ENCODE data around the gene RTCB.
A peak's percentile ranks its signal among the peaks of the same experiment; 100 is the strongest.
"Not testable (repeated sequence)": the region's sequence is repeated elsewhere in the genome, so short reads cannot be mapped to it uniquely, and the experiment has no call there.

RTCB gene

DNA sequence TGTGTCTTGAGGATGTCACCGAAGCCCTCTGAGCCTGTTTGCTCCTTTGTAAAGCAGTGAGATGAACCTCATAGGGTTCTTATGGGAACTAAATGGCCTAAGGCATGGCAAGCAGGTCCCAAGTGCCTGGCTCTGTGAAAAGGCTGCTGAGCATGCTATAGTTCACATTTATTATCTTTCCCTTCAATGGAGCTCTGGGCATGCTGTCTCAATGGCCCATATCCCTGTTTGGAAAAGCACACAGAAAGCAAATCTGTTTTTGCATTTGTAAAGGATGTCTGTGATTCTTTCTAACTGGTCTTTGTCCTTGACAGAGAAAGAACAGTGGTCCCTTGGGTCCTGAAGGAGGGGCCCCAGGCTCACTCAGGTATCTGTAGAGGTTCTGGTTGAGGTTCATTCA lies 26.4 kb downstream of the RTCB start:
- DNase-seq, result no peak

DNA sequence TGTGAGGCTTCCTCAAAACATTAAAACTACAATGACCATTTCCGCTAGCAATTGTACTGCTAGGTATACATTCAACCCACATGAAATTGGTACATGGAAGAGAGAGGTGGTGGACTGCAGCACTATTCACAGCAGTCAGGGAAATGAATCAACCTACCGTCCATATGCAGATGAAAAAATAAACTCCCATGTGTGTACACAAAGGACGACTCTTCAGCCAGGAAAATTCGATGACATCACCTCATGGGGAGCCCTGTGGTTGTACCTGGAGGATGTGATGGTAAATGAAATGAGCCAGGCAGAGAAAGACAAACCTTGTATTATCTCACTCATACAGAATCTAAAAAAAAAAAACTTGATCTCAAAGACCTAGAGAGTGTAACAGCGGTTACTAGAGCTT lies 31.1 kb downstream of the RTCB start:
- DNase-seq, result no peak

DNA sequence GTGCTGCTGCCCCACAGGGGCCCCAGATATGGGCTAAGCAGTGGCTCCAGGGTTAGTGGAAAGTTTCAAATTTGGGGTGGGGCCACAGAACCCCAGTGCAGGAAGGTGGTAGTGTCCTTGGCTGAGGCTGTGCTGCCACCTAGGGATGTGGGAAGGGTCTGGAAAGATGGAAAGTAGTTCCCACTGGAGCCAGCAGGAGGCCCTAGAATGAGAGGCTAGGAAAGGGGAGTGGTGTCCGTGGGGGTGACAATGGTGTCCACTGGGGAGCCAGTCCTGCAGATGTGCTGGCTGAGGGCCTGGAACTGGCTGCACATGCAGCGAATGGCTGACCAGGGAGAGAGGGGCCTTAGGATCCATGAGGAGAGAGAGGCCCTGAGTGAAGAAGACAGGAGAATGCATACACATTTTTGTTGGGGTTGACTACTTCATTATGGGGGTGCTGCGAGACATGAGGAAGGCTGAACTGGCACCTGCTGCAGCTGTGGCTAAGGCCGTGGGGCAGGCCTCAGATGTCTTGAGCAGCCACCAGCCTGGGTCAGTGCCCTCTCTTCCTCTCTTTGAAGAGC lies 33.3 kb downstream of the RTCB start:
- peak; percentile 47 for DNase-seq

DNA sequence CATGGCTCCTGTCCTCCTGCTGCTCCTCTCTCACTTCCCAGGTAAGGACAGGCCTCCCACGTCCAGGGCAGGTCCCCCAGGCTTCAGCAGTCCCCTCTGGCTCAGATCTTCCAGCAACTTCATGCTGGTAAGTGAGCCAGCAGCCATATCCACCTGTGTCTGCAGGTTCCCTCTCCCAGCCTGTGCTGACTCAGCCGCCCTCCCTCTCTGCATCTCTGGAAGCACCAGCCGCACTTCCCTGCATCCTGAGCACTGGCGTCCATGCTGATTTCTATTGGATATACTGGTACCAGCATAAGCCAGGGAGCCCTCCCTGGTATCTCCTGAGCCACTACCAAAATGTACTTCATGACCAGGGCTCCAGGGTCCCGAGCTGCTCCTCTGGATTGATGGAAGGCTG lies 35.4 kb downstream of the RTCB start:
- no peak for DNase-seq

DNA sequence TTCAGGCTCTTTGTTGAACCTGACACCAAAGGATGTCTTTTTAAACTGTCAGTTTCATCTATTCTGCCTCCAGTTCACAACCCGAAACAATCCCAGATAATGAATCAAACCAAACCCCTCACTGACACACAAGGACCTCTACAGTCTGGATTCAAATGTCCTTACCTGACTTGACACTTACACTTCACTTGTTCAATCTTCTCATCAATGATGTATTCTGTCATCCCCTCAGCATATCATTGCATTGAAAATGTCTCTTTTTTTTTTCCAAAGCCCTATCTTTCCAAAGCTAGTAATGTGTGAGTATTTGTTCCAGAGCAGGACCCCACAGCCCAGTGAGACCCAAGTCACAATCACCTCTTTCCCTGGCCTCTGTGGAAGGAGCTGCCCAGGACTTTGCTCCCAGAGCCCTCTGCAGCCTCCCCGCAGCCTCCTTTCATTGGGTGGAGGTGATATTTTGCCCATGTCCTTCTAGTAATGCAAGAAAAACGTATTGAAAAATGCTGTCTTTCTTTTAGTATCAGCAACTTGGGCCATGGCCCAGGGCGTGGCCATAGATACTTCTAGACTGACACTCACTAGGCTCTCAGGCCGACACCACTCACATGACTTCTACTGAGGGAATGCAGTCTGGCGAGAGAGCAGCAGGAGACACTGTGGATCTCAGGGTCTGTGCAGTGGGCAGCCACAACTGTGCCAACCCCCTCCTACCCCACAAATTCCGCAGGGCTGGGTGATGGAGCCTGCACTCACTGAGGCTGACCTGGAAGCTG lies 36.2 kb downstream of the RTCB start:
- no peak for DNase-seq

DNA sequence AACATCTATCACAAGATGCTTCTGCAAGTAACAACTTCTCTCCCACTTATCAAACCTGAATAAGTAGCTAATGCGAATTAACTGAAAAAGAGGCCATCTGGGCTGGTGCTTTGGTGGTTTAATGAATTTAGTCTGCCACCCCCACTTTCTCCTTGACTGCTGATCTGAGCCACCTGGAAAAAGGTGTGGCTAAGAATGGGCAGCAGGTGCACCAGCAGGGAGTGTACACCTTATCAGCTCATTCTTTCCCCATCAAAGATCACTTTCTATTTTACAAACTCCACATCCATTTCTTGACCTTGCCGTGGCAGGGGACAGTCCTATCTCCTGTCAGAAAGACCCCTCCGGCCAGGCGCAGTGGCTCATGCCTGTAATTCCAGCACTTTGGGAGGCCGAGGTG lies 47.8 kb downstream of the RTCB start:
- DNase-seq, result no peak

DNA sequence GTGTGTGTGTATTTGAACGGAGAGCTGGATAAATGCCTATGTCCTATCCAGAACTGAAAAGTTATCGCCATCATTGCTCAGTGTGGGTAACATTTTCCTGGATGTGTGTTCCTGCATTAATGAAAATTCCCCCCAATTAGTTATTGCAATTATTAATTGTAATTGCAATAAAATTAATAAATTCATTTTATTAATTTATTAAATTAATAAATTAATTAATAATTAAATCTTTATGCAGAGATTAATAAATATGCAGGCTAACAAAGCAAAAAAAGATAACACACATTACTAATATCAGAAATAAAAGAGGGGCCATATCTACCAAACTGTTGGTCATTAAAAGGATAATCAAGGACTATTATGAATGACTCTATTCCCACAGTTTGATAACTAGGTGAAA lies 50.8 kb downstream of the RTCB start:
- DNase-seq, result no peak

DNA sequence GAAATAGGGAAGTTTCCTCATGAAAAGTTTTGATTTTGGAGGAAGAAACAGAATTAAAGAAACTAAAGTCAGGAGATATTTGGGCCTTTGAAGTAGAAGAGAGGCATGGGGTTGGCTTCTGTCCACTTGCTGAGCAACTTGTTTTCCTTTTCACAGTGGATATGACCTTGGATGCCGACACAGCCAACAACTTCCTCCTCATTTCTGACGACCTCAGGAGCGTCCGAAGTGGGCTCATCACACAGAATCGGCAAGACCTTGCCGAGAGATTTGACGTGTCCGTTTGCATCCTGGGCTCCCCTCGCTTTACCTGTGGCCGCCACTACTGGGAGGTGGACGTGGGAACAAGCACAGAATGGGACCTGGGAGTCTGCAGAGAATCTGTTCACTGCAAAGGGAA lies 52.0 kb downstream of the RTCB start:
- DNase-seq, result not testable (repeated sequence)

DNA sequence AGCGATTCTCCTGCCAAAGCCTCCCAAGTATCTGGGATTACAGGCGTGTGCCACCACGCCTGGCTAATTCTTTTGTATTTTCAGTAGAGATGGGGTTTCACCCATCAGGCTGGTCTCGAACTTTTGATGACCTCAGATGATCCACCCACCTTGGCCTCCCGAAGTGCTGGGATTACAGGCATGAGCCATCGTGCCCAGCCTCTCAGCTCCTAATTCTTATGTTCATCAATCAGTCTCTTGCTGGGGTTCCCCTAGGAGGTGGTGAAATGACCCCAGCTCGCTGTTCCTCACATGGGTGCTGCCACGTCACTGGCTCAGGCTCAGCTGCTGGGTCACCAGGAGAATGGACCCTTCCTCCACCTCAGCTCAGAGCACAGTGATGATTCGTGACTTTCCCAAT lies 54.5 kb downstream of the RTCB start, which contains the start of gene RFPL3:
Gene RFPL3, plus strand, starts transcription at position 301 of the 400 bp plus-strand sequence. CDS start 205 bp downstream, outside the sequence.
- DNase-seq, result not testable (repeated sequence)

DNA sequence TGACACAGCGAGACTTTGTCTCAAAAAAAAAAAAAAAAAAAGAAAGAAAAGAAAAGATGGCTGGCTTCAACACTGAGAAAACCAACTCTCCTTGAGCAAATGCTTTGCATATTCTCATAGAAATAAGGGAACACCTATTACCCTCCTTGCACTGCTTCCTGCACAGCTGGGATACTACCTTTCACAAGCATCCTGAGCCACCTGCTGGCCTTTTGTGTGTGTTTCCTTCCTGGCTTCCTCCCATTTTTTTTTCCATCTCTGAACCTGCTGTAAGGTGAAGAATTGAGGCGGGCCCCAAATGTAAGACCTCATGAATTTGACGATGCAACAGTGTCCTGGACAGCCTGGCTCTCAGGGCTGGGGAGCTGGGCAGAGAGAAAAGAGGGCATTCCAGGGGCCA lies 56.3 kb downstream of the RTCB start:
- no peak for DNase-seq

DNA sequence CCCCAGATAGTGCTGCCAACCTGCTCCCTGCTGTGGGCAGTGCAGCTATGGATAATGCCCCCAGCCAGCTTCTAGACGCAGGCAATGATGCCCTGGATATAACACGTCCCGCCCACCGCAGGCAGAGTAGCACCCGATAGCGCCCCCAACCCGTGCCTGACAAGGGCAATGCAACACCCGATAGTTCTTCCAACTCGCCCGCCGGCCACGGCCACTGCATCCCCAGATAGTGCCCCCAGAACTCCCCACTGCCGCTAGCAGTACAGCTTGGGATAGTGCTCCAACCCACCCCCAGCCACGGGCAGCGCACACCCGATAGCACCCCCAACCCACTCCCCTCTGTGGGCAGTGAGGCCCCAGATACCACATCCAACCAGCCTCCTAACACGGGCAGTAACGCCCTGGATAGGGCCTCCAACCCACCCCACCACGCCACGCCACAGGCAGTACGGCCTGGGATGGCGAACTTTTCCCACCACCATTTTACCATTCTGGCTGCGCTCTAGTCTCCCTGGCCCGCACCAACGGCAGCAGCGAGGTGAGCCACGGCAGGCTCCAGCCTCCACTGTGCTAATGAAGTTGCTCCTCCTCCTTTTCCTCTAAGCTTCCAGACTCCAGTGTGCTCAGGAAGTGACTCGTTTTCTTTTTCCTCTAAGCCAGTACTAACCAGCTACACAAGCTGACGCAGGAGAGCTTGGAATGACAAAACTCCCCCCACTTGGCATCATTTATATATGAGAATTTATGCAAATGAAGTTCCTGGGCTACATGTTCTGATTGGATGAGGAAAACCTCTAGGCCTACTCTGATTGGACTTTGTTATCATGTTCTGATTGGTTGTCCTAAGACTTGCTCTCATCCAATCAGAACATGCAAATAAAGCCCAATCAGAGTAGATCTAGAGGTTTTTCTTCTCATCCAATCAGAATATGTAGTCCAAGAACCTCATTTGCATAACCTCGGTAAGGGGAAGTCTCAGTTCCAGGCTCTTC lies 57.4 kb downstream of the RTCB start:
- DNase-seq, result no peak

DNA sequence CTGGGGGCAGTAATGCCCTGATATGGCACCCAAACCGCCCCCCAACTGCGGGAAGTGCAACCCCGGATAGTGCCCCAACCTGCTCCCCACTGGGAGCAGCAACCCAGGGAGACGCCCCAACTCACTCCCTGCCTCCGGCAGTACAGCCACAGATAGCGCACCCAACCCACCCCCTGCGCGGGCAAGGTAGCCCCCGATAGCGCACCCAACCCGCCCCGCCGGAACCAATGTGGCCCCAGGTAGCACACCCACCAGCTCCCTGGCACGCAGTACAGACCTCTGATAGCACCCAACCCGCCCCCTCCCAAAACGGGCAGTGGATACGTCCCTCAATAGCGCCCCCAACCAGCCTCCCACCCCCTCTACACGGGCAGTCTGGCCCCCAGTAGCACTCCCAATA lies 58.2 kb downstream of the RTCB start:
- DNase-seq, result no peak

DNA sequence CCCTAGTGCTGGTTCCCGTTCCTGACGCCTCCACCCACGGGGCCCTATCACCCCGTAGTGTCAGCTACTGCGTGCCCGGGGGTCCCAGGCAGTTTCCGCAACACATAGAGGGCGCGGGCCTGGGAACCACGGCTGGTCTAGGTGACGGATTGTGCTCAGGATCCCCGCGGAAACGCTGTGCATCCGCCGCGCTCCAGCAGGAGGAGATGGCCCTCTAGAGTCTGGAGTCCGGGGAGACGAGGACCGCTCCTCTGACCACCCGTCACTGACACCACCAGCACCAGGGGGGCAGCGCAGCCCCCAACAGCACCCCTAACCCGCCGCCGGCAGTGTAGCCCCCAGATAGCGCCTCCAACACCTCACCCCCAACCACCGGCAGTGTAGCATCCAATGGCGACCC lies 58.8 kb downstream of the RTCB start:
- no peak for DNase-seq

DNA sequence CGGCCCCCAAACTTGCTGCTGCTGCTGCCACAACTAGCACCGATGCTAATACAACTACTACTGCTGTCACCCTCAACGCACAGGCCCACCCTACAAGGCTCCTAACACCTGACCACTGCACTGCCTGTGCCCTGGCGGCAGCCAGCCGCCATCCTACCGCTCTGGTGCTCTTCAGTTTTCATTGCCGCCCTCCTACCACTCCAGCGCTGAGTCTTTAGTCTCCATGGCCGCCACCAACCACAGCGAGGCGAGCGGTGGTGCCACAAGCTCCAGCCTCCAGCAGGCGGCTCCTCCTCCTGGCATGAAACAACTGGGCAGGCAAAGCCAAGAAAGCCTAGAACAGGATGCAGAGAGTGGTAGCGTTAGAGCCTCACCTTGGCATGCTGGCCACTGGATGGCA lies 59.4 kb downstream of the RTCB start:
- DNase-seq, result no peak

DNA sequence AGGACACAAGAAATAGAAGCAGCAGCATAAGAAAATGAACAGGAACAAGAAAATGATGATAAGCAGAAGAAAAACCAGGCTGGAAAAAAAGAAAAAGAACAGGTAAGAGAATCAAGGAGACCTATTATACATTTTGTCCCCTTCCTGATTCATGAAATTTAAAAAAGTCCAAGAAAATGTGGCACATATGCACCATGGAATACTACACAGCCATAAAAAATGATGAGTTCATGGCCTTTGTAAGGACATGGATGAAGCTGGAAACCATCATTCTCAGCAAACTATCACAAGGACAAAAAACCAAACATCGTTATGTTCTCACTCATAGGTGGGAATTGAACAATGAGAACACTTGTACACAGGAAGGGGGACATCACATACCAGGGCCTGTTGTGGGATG lies 60.2 kb downstream of the RTCB start:
- DNase-seq, result not testable (repeated sequence)

DNA sequence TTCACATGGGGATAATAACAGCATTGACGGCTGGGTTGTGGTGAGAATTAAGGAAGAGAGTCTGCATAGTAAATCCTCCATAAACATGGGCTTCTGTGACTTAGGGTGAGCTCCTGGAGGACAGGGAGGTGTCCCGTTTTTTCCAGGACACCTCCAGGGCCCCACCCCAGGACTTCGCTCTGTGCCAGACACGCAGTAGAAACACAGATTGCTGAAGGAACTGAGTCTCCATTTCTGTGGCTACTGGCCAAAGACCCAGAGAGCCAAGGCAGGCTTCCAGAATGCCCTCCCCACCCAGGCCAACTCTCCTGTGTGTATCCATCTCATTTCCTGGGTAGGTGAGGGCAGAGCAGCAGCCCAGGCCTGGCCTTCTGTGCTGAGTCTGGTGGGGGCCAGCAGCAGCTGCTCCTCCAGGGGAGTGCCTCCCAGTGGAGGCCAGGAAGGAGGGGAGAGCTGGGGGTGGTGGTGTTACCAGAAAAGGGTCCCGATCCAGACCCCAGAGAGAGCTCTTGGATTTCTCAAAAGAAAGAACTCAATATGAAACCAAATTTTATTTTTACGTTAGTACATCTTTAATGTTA lies 63.9 kb downstream of the RTCB start:
- no peak for DNase-seq

DNA sequence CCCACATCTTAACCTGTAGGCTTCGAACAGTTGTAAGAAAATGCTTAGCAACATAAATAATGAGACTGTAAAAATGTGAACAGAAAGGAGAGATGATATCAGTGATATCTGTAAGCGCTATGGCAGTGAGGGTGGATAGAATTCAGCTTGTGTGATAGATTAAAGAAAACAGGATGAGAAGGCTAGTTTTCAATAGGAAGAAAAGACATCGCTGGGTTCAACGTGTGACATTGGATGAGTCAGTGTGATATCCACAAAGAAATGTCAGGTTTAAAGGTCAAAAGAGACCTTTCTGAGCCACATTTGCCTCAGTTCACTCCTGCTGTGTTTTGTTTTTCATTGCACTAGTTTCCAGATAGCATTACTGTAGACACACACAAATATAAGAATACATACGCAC lies 68.1 kb downstream of the RTCB start:
- DNase-seq, result no peak

DNA sequence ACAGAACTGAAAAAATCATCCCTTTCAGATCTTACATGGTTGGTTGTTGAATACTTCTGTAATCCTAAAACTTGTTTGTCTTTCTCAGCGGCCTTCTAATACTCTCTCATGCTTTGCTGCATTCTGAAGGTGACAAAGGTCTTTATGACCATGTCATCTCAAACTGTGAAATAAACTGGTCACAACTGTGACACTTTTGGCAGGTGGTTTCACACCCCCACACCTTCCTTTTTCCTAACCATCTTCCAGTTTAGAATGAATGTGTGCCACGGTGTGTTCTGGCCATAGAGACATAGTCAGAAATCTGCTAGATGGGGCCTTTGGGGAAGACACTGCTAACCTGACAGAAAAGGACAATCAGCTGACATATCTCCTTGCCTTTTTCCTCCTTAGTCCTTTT lies 69.1 kb downstream of the RTCB start:
- no peak for DNase-seq

DNA sequence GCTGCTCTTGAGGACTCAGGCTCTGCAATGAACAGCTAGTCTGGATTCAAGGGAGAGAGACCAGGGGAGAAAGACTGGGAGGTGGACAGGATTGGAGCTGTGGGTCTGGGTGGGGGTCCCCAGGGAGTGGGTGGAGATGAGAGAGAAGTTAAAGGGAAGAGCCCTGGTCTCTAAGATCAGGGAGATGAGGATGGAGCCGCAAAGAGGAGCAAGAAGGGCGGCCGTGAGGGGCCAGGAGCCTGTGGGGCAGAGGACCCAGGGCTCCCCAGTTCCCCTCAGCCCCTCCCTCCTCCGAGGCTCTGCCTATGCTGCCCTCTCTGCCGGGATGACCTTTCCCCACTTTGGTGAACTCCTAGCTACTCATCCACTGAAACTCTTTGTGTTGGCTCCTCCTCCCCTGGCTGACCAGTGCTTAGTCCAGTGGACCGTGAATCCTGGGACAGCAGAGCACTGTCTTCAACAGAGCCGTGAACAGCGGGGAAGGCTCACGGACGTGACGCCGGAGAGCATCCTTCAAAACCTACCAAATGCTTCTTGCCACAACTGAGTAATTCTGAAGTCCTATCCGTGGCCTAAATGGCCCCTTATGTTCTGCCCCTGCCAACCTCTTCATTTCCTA lies 70.8 kb downstream of the RTCB start:
- DNase-seq, result no peak

DNA sequence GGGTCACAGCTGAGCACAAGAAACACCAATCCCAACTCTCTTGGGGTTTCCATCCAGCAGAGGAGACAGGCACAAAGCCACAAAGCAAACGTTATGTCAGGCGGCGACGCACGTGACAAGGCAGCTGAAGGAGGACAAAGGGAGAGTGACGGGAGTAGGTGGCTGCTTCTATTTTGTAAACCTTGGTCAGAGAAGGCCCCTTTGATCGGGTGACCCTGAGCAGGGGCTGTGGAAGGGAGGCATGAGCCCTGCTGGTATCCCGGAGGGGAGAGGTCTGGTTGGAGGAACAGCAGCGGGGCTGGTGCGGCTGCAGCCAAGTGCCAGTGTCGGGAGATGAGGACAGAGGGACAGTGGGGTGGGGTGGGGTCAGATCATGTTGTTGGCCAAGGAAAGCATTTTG lies 71.6 kb downstream of the RTCB start:
- no peak for DNase-seq

DNA sequence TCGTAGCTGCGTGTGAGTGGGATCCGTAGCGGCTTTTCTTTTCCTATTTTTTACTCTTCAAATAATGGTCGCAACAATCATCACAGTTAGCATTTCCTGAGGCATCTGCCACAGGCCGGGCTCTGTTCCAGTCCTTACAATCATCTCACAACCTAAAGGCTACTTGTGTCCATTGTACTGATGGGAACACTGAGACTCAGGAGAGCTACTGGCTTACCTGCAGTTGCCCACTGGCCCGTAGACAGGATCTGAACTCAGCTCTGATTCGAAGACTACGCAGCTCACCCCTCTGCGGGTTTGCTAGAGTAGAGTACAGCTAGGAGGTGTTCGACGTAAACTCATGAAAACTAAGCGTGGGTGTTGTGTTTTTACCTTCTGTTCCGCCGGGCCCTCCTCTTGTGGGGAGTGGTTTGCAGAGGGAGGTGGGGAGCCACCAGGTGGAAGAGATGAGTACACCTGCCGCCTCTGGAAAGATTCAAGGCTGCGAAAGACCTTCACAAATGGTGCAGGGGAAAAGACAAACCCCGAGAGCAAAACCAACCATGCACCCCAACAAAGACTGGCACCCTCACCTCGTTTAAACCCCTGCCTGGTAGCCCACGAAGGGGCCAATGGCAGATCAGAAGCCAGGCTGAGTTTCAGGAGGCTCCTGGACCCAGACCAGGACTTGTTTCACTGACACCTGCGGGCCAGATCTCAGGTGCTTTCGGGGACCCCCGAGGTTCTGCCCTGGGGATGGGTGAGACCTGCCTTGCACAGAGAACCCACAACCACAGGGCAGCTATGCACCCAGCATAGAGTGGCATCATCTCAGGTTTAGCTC lies 72.6 kb downstream of the RTCB start:
- no peak for DNase-seq

DNA sequence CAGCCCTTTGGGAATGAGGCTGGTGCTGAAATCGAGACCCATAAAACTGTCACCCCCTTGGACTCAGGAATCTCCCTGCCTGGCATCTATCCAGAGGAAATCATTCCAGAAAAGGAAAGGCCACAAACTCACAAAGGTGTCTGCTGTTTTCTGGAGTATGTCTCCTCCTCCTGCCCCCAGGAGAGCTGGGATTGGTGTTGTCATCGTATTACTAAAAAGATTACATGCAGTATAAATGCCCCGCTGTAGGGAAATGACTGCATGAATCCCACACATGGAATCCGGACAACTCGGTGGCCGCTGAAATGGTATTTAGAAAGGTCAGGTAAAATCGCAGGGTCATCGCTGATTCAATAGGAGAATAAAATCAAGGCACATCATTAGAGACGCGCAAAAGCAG lies 73.3 kb downstream of the RTCB start:
- no peak for DNase-seq

Data from midbrain (tissue), 1 donor.